NCI-H2196 (cell line): ENCODE measurements around the gene IKBKE.

Source experiments
- DNase-seq: peaks from one replicate; lab custom pipeline; 2025; ENCODE audit not compliant: unreplicated experiment; lab: John Stamatoyannopoulos, UW

The IKBKE gene

DNA sequence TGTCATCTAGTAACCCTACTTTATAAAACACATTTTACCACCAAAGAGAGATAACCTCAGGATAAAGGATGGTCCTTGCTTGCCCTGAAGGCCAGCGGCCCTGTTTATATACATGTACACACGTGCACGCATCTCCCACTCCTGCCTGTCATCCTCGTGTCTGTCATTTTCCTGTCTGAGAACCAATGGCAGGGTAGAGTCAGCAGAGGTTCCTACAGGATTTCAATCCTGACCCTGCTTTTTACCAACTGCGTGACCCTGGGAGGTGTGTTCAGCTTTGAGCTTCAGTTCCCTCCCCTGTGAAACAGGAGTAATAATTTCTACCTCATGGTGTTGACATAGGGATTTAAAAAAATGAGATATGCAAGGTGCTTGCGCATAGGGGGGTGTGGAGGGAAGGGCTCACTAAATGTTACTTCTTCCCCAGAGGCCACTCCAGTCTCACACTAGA is 24.8 kb downstream of the IKBKE start:
- no peak for DNase-seq

DNA sequence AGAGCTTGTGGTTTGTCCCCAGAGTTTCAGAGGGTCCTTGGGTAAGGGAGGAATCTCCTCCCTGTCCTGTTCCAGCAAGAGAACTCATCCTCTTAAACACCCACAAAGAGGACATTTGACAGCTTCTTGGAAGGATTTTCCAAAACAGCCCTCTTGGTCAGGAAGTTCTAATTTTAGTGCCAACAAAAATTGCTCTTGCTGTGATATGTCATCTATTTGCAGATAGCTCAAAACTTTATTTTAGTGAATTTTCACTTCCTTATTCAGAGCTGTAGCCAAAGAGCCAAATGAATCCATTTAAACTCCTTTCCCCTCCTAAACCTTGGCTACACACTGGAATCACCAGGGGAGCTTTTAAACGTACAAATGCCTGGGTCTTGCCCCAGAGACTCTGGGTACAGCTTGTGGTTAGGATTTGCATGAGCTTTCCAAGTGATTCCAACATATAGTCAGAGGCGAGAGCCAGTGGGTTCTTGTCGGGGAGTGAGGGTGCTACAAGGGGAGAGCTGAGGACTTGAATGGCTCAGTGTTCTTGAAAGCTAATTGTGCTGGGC is 25.3 kb downstream of the IKBKE start:
- DNase-seq: no peak

DNA sequence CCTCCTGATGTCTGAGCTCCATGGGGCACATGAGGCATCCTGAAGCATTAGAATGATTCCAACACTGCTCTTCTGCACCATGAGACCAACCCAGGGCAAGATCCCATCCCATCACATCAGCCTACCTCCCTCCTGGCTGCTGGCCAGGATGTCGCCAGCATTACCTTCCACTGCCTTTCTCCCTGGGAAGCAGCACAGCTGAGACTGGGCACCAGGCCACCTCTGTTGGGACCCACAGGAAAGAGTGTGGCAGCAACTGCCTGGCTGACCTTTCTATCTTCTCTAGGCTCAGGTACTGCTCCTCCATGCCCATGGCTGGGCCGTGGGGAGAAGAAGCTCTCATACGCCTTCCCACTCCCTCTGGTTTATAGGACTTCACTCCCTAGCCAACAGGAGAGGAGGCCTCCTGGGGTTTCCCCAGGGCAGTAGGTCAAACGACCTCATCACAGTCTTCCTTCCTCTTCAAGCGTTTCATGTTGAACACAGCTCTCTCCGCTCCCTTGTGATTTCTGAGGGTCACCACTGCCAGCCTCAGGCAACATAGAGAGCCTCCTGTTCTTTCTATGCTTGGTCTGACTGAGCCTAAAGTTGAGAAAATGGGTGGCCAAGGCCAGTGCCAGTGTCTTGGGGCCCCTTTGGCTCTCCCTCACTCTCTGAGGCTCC is 26.0 kb downstream of the IKBKE start:
- peak; percentile 62 for DNase-seq

DNA sequence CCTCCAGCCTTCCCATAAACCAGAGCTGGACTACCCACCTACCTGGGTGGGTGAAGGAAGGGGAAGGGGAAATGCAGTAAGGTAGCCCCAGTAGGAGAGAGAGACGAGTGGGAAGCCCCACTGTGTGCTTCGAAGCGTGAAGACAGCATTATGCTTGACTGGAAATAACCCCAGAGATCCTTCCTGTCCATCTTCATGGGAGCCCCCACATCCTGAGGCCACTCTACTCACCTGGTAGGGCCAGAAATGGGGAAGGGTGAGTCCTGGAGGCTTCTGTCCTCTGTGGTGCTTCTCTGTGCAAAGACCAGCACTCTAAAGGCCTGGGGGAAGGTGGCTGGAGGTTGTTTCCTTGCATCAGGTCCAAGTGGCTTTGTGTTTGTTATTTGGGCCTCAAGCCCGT is 27.1 kb downstream of the IKBKE start:
- no peak for DNase-seq

DNA sequence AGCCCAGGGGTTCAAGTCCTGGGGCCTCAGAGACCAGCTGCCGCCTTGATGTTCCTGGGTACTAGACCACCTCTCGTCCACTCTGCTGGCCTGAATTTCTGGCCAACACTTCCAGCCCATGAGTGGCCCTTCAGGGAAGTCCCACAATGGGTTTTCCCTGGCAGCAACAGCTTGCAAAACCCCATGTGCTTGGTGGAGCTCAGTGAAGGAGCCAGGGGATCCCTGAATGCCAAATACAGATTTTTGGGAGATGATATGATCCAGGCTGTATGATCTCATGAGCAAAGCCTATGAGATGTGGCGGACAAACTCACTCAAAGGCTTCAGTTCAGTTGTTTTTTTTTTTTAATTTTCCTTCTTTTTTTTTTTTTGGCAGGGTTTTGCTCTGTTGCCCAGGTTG is 27.5 kb downstream of the IKBKE start:
- no peak for DNase-seq

DNA sequence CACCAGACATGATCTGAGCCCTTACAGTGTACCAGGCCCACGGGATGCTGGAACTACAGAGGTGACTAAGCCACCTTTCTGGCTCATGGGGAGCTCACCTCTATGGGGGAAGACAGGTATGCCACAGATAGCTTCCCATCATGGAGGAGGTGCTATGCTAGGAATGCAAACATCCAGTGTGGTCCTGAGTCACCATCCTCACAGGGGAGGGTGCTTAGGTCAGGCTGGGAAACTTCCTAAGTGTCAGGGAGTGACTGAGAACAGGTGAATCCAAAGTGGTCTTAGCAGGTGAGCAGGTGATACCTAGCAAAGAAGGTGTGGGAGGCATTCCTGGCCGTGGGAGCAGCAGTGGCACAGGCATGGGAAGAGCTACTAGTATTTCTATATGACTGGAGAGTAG is 28.4 kb downstream of the IKBKE start:
- no peak for DNase-seq

DNA sequence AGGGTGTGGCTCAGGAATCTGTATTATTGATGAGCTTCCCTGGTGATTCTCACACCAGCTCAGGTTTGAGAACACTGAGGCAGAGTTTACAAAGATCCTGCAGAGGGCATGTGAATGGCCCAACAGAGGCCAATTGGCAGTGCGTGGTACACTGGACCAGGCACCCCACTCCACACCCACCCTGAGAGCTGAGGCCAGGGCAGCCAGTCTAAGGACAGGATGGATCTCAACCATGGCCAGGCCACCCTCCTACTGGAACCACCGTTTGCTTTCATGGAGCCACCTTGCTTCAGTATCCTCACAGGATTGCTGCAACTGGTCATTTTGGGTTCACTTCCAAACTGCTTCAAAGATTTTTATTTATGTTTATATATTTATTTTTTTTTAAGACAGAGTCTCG is 29.8 kb downstream of the IKBKE start:
- DNase-seq: no peak

DNA sequence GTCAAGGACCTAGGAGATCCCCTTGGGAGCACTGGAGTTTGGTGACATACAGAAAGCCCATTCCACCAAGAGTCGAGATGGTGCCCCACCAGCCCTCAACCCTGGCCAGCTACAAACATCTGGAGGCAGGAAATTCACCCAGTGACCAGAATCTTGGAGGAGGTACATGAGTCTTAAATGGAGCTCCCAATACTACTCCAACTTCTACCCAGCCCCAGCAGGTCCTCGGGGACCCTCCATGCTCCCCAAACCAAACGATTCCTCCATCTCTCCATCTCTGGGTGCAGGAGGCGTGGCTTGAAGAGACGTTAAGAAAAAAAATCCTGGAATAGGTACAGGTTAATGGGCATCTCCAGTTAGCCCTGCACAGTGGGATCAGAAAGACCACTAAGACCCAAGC is 31.6 kb downstream of the IKBKE start:
- DNase-seq: no peak

DNA sequence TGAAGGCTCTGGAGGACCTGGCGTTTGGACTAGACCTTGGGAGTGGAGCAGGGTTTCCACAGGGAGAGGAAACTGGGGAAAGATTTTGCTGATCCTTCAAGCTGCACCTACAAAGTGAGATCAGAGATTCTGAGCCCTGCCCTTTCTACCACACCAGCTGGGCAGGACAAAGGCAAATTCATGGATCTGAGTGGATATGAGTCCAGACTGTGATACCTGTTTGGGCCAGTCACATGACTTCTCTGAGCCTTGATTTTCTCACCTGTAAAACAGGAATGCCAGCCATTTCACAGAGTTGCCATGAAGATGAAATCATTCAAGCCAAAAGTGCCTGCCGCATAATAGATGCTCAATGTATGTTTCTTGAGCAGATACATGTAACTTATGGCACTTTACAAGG is 32.1 kb downstream of the IKBKE start:
- DNase-seq: no peak

DNA sequence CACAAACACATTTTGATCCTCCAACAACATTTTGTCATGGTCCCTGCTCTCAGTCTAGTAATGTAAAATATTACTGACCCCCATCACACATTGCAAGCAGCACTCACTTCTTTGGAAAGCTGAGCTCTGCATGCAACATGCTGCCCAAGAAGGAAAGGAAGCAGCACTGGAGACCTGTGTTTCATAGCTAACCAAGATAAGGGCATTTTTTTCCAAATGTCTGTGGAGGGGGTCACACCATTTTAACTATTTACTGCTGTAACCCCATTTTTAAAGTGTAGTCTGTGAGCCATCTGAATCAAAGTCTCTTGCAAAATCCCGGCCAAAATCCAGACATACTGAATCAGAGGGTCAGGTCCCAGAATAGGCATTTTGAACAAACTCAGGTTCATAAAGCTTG is 32.5 kb downstream of the IKBKE start:
- DNase-seq: no peak

DNA sequence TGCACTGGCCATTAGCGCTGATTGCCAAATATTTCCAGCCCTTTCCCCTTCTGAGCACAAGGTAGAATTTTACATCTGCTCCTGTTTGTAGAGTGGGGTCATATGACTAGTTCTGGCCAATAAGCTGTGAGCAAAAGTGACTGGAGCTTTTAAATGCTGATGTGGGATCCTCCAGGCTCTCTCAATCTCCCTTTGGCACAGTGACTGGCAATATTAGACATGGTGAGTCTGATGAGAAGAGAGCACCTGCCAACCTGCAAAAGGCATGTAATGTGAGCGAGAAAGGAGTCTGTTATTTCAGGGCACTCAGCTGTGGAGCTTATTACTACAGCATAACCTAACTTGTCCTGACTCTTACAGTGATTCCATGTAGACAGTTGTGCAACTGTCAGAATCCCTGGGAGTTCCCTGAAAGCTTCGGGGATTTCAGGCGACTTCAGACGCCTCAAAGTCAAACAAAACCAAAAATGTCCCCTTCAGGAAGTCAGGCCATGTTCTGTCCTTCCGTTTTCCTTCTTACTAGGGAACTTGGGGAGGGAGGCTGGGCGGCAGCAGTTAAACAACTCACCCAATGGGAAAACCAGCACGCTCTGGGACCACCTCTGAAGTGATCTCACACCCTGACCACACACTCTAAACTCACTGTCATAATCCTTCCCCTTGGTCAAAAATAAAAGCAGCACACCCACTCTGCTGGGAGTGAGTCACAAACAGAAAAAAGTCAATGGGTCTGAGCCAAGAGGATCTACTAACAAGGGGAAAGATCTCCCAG is 33.5 kb downstream of the IKBKE start:
- no peak for DNase-seq

DNA sequence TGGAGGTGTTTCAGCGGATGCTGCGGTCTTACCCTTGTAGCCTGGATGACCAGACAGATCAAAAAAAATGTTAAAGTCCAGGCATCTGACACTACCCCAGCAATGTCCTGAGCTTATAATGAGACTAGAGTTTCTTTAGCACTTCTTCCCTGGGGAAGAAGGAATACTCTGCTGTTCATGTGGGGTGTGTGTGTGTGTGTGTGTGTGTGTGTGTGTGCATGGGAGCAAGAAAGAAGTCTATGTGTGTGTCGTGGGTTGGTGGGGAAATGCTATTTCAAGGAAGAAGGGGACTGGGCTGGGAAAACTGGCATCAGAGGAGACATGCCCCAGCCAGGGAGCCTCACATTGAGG is 34.1 kb downstream of the IKBKE start:
- DNase-seq: no peak

DNA sequence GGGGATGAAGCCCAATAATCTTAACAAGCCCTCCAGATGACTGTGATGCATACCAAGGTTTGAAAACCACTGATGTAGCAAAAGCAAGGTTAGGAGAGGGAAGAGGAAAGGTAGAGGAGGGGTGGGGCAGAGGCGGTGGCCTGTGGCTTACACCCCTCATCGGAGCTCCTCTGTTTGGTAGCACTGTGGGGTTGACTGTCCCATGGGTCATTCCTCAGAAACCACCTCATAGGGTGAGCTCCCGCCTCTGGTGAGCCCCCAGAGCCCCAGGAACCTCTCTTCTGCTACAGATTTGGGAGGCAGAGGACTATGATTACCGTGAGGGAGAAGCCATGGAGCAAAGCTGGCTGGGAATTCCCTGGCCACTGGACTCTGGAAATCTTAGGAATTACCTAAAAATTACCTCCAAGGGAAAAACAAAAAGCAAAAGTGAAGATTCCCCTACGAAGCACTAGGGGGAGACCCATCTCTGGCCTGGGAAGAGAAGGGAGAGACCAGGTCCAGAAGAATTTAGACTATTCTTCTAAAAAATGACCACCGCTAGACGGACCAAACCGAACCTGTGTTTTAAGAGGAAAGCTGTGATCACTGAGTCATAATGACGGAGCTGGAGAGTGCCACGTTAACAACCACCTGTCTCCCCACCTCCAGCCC is 35.6 kb downstream of the IKBKE start:
- peak; percentile 30 for DNase-seq

DNA sequence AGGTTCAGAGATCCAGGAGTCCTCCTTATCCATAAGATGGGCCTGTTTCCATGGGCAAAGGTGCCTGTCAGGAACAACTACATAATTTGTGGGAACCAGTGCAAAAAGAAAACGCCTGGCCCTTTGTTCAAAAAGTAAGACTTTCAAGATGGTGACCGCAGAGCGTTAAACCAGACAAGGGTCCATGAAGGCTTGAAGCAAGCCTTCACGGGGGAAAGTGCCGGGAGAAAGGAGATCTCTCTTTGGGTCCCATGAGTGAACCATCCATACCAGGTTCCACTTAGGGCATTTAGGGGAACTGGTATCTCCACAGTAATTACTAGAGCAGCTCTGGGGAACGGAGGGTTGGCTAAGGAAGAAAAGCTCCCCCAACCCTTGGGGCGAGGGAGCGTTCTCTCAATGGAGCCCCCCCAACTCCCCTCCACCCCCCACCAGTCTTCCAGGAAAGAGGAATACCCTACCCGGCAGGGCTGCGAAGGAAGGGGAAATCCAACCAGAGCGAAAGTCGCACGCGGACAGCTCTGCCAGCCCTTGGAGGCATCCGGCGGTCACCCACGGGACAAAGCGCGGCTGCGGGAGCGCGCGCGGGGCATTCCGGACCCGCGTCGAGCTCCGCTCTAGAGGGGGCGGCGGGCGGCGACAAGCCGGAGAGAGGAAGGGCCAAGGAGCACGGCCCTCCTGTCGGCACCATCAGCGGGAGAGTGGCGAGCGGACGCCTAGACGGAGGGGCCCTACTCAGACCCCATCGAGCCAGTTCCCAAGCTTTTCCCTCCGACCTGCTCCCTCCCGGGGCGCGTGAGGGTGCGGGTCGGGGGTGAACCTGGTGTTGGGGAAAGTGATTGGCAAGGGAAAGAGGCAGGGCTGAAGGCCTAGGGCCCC is 36.4 kb downstream of the IKBKE start:
- DNase-seq: no peak

DNA sequence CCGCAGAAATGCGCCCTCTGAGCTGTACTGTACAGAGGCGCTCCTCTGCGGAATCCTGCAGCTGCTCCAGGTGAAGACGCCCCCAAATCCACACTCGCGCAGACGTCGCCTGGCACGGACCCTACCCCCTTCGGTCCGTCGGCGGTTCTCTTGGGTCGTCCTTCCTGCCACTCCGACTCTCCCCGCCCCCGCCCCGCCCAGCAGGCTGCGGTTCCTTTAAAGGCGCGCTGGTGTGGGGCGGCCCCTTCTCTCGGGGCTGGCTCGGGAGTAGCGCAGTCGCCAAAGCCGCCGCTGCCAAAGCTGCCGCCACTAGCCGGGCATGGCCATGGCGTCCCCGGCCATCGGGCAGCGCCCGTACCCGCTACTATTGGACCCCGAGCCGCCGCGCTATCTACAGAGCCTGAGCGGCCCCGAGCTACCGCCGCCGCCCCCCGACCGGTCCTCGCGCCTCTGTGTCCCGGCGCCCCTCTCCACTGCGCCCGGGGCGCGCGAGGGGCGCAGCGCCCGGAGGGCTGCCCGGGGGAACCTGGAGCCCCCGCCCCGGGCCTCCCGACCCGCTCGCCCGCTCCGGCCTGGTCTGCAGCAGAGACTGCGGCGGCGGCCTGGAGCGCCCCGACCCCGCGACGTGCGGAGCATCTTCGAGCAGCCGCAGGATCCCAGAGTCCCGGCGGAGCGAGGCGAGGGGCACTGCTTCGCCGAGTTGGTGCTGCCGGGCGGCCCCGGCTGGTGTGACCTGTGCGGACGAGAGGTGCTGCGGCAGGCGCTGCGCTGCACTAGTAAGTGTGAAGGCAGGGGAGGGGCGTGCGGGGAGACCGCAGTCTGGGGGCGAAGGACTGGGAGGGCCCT is 37.2 kb downstream of the IKBKE start, which contains the start of gene RASSF5:
Gene RASSF5, plus strand, starts transcription at position 248 of the 846 bp plus-strand sequence. Its CDS starts 72 bp downstream, at position 320.
- DNase-seq: peak; percentile 68

DNA sequence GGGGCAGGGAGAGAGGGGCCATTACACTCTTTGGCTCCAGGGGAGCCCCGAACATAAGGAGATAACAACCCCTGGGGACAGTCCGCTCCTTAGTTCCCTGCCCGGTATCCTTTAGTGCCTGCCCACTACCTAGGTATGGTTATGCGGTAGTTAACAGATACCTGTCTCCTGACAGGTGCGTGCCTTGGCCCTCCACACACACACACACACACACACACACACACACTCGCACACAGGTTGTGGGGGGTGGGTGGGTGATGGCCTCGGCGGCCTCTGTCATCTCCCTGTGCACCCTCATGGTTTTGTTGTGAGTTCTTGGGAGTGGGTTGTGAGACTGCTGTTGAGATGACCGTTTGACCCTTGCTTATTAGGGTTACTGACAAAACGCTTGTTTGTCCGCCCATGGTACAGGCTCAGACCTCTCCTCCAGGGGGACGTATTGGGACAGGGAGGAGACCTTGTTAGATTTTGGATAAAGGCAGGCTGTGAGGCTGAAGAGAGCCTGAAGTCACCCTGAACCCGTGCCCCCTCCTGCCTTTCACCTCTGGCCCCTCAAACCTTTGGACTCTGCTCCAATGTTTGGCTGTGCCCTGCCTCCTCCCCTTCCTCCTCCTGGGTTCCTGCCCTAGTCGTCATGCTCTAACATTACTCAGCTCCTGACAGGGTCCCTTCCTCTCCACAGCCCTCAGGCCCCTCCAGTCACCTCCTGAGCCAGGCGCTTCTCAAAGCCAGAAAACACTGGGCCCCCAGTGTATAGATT is 38.0 kb downstream of the IKBKE start:
- no peak for DNase-seq

DNA sequence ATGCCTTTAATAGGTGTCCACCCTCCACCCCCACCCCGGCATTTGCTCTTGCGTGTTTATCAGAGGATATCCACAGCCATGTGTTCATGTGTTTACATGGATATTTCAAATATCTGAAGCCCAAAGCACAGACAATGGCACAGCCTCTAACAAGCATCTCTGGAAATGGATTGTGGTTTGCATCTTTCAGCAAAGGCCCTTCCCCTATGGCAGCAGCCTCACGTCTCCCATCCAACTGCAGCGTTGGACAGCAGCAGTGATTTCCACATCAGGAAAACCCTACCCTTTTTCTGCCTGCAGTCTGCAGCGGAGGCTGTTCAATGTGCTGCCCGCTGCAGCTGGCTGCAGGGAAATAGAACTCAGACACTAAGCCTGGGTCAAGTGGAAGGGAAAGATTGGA is 38.7 kb downstream of the IKBKE start:
- DNase-seq: no peak

DNA sequence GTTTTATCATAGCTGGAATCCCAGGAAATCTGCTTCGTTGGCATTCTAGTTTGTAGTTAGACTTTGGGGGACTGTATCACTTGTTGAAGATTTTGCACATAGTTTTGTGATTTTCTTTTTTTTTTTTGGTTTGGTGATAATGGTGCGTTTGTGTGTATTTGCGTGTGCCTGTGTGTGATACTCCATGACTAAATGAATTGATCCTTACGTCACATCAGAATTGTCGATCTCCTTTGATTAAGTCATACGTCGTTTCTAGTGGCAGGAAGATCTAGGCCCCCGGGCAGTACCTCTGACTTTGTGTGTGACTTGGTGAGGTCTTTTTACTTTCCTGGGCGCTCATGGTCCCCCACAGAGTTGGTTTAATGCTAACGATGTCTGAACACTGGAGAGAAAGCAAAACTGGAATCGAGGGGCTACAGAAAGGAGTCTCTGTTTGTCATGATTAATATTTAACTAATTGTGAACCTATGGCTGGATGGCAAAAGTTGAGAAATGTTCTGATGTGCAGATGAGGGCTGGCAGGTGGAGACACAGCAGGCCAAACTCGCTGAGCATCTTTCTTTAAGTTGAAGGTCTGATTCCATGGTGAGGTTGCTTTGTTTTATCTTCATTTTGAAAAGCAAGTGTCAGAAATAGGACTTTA is 39.5 kb downstream of the IKBKE start:
- no peak for DNase-seq

DNA sequence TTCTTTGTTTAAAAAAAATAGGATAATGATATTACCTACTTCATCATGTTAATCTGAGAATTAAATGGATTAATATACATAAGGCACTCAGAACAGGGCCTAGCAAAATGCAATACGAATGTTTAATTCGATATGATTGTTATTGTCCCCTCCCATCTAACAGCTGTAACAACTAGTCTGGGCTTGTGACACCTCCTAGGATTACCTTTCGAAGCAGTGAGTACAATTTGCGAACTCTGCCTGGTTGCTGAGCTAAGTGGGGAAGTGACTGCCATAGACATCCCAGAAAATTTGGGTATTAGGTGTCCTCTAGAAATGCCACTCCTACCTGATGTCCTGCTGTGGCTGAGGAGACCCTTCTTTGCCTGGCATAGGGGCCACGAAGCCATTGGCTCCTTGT is 40.1 kb downstream of the IKBKE start:
- DNase-seq: no peak
